ENCODE results near the gene LCN6. TPM values are rescaled to one million over a fixed set of nuclear protein-coding genes. Genes with fewer than 3 reads are reported as not detected.
A peak's percentile ranks its signal among the peaks of the same experiment; 100 is the strongest.

The LCN6 gene
- total and polyA plus RNA-seq, 2 donors (not counting 1 experiment from before 2014, with no cell fraction given), result 0.18 TPM; not detected in 1

GRCh38 chr9:136764301-136764891 lies 16.1 kb upstream of the LCN6 start, which contains the start of gene LCN15:
LCN15 (minus strand) TSS chr9:136764518; CDS start chr9:136764488, 30 bp downstream.
- Mint-ChIP-seq H3K27ac (peak within 1 kb of the TSS; percentile 20), H3K4me1 (peaks cover 50% of the 10 kb centered on the region), H3K27me3 (no peaks in the 10 kb centered on the region), H3K4me3 (no peak within 1 kb of the TSS), H3K9me3 (ENCODE audit: insufficient read depth) (no peaks in the 10 kb centered on the region)
- Histone ChIP-seq H2AFZ (ENCODE audit: insufficient read depth, low read depth, low read length, poor library complexity, severe bottlenecking) (no peak within 1 kb of the TSS), H4K20me1 (ENCODE audit: control insufficient read depth, insufficient read depth, low read length, poor library complexity, severe bottlenecking) (no peaks in the 10 kb centered on the region), H3K9me3 (ENCODE audit: control extremely low read depth in 1 of 3, control insufficient read depth in 2 of 3, insufficient read depth in 1 of 3, low read length in 2 of 3) (no peaks in the 10 kb centered on the region), H3K27me3 (replicated peaks in 1 of 4; ENCODE audit: control extremely low read depth in 1 of 4, control insufficient read depth in 3 of 4, insufficient read depth in 4 of 4, low read length in 3 of 4) (peaks cover 0 to 3% (median 2%) of the 10 kb centered on the region in 4 experiments), H3K79me2 (ENCODE audit: control insufficient read depth, insufficient read depth, low read length) (peaks cover 3% of the 10 kb centered on the region), H3K36me3 (replicated peaks in 1 of 2; ENCODE audit: control extremely low read depth in 1 of 2, control insufficient read depth in 1 of 2, extremely low read depth in 1 of 2, insufficient read depth in 2 of 2, low read length in 1 of 2) (no peaks in the 10 kb centered on the region), H3K4me3 (ENCODE audit: control extremely low read depth in 1 of 5, extremely low read depth in 1 of 5, insufficient read depth in 1 of 5, low read depth in 2 of 5, low read length in 4 of 5) (no peak within 1 kb of the TSS), H3K27ac (ENCODE audit: low read length in 2 of 2) (no peak within 1 kb of the TSS), H3K9ac (ENCODE audit: low read length) (no peak within 1 kb of the TSS), H3K4me2 (replicated peaks; ENCODE audit: low read depth, low read length, poor library complexity, severe bottlenecking) (no peak within 1 kb of the TSS), H3K4me1 (ENCODE audit: control insufficient read depth in 2 of 2, insufficient read depth in 2 of 2, low read length in 2 of 2) (peaks cover 34 to 74% of the 10 kb centered on the region in 2 donors)
- WGBS (ENCODE audit: insufficient coverage), result 93% methylated on average over 14 of the region's 14 CpGs
- no peak for DNase-seq
- ChIA-PET CTCF (interaction anchor here (1.0 to 1.3 kb wide), 3 partner anchors 36 to 271 kb away, joined by 3 to 6 read pairs (median 4); no protein-coding TSS in a partner anchor), POLR2A (interaction anchor here (0.6 to 1.5 kb wide), 2 partner anchors 36 to 502 kb away, joined by 3 to 6 read pairs; no protein-coding TSS in a partner anchor)
- TF ChIP-seq CTCF (IDR thresholded peaks at IDR 0.05) (no peak), EZH2 (IDR thresholded peaks at IDR 0.05; ENCODE audit: borderline replicate concordance, insufficient read depth, low read depth, low read length, poor library complexity, severe bottlenecking) (no peak)
- ATAC-seq (ENCODE audit: low read depth), result no peak
- intact Hi-C loops (cut with micrococcal nuclease), result no loop called here

GRCh38 chr9:136763649-136764035 lies 15.3 kb upstream of the LCN6 start:
- Histone ChIP-seq H3K27ac (ENCODE audit: low read length in 2 of 2) (no peak overlapping the region), H3K36me3 (replicated peaks in 1 of 2; ENCODE audit: control extremely low read depth in 1 of 2, control insufficient read depth in 1 of 2, extremely low read depth in 1 of 2, insufficient read depth in 2 of 2, low read length in 1 of 2) (no peaks in the 10 kb centered on the region), H3K4me1 (ENCODE audit: control insufficient read depth in 2 of 2, insufficient read depth in 2 of 2, low read length in 2 of 2) (peaks cover 41 to 81% of the 10 kb centered on the region in 2 donors), H3K27me3 (replicated peaks in 1 of 4; ENCODE audit: control extremely low read depth in 1 of 4, control insufficient read depth in 3 of 4, insufficient read depth in 4 of 4, low read length in 3 of 4) (peaks cover 0 to 3% (median 2%) of the 10 kb centered on the region in 4 experiments), H3K4me3 (ENCODE audit: control extremely low read depth in 1 of 5, extremely low read depth in 1 of 5, insufficient read depth in 1 of 5, low read depth in 2 of 5, low read length in 4 of 5) (no peak overlapping the region), H3K79me2 (ENCODE audit: control insufficient read depth, insufficient read depth, low read length) (peaks cover 3% of the 10 kb centered on the region), H2AFZ (ENCODE audit: insufficient read depth, low read depth, low read length, poor library complexity, severe bottlenecking) (no peak overlapping the region), H3K4me2 (replicated peaks; ENCODE audit: low read depth, low read length, poor library complexity, severe bottlenecking) (no peak overlapping the region), H3K9ac (ENCODE audit: low read length) (no peak overlapping the region), H4K20me1 (ENCODE audit: control insufficient read depth, insufficient read depth, low read length, poor library complexity, severe bottlenecking) (no peaks in the 10 kb centered on the region), H3K9me3 (ENCODE audit: control extremely low read depth in 1 of 3, control insufficient read depth in 2 of 3, insufficient read depth in 1 of 3, low read length in 2 of 3) (no peaks in the 10 kb centered on the region)
- Mint-ChIP-seq H3K9me3 (ENCODE audit: insufficient read depth) (no peaks in the 10 kb centered on the region), H3K4me1 (peaks cover 52% of the 10 kb centered on the region), H3K4me3 (no peak overlapping the region), H3K27me3 (no peaks in the 10 kb centered on the region), H3K27ac (peak overlapping the region; percentile 20)
- intact Hi-C loops (cut with micrococcal nuclease), result no loop called here
- WGBS (ENCODE audit: insufficient coverage), result 90% methylated on average over 14 of the region's 14 CpGs
- ChIA-PET POLR2A (interaction anchor here (0.6 to 1.5 kb wide), 3 partner anchors 22 to 271 kb away, joined by 3 to 4 read pairs (median 3); no protein-coding TSS in a partner anchor), CTCF (interaction anchor here (1.0 to 1.3 kb wide), 2 partner anchors 63 to 272 kb away, joined by 3 to 6 read pairs; no protein-coding TSS in a partner anchor)
- DNase-seq, result no peak
- ATAC-seq (ENCODE audit: low read depth), result no peak
- TF ChIP-seq EZH2 (IDR thresholded peaks at IDR 0.05; ENCODE audit: borderline replicate concordance, insufficient read depth, low read depth, low read length, poor library complexity, severe bottlenecking) (no peak), CTCF (IDR thresholded peaks at IDR 0.05) (no peak)
